ENCODE data around the gene SSH2. TPM values are rescaled to one million over a fixed set of nuclear protein-coding genes. Genes with fewer than 3 reads are reported as not detected.

SSH2 gene
- total RNA-seq, 2 donors from 2014 or later, result 41.4 to 46.8 TPM

- no peaks in the 10 kb centered on the region for H3K36me3 Mint-ChIP-seq (ENCODE audit: insufficient read depth in 2 of 2)
- peaks cover 33% of the 10 kb centered on the region for H3K4me1 Mint-ChIP-seq (ENCODE audit: low read depth)
- DNase-seq (no peak), ATAC-seq (replicated peaks in 1 of 2) (no peak)
- H3K9me3 Mint-ChIP-seq, result no peaks in the 10 kb centered on the region
- no peak overlapping the region for H3K27ac Mint-ChIP-seq
- peaks cover 4% of the 10 kb centered on the region for H3K27me3 Mint-ChIP-seq (ENCODE audit: low read depth)
- H3K4me3 Mint-ChIP-seq, result no peak overlapping the region
Observed at GRCh38 chr17:29612094-29612403, 318.0 kb downstream of the SSH2 start.

GRCh38 chr17:29611351-29612093 lies 318.5 kb downstream of the SSH2 start:
- Mint-ChIP-seq H3K36me3 (ENCODE audit: insufficient read depth in 2 of 2) (no peaks in the 10 kb centered on the region), H3K9me3 (no peaks in the 10 kb centered on the region), H3K4me1 (ENCODE audit: low read depth) (peaks cover 28% of the 10 kb centered on the region), H3K27ac (no peak overlapping the region), H3K4me3 (no peak overlapping the region), H3K27me3 (ENCODE audit: low read depth) (no peaks in the 10 kb centered on the region)
- ATAC-seq (replicated peaks in 1 of 2) (no peak), DNase-seq (no peak)

- no peaks in the 10 kb centered on the region for H3K36me3 Mint-ChIP-seq (ENCODE audit: insufficient read depth in 2 of 2)
- H3K4me3 Mint-ChIP-seq, result no peak overlapping the region
- no peak for DNase-seq
- no peak overlapping the region for H3K27ac Mint-ChIP-seq
- no peaks in the 10 kb centered on the region for H3K27me3 Mint-ChIP-seq (ENCODE audit: low read depth)
- peaks cover 16% of the 10 kb centered on the region for H3K4me1 Mint-ChIP-seq (ENCODE audit: low read depth)
- no peak for ATAC-seq (replicated peaks in 1 of 2)
- no peaks in the 10 kb centered on the region for H3K9me3 Mint-ChIP-seq
Observed at GRCh38 chr17:29610395-29610794, 319.6 kb downstream of the SSH2 start.

GRCh38 chr17:29608986-29609385 lies 321.0 kb downstream of the SSH2 start:
- H3K4me3 Mint-ChIP-seq, result no peak overlapping the region
- H3K4me1 Mint-ChIP-seq (ENCODE audit: low read depth), result peaks cover 4% of the 10 kb centered on the region
- H3K27ac Mint-ChIP-seq, result no peak overlapping the region
- H3K27me3 Mint-ChIP-seq (ENCODE audit: low read depth), result no peaks in the 10 kb centered on the region
- H3K9me3 Mint-ChIP-seq, result no peaks in the 10 kb centered on the region
- DNase-seq (no peak), ATAC-seq (replicated peaks in 1 of 2) (no peak)
- H3K36me3 Mint-ChIP-seq (ENCODE audit: insufficient read depth in 2 of 2), result no peaks in the 10 kb centered on the region

- H3K27ac Mint-ChIP-seq, result no peak overlapping the region
- no peak for ATAC-seq (replicated peaks in 1 of 2)
- no peaks in the 10 kb centered on the region for H3K36me3 Mint-ChIP-seq (ENCODE audit: insufficient read depth in 2 of 2)
- no peaks in the 10 kb centered on the region for H3K27me3 Mint-ChIP-seq (ENCODE audit: low read depth)
- H3K4me3 Mint-ChIP-seq, result no peak overlapping the region
- no peaks in the 10 kb centered on the region for H3K9me3 Mint-ChIP-seq
- no peak for DNase-seq
- H3K4me1 Mint-ChIP-seq (ENCODE audit: low read depth), result no peaks in the 10 kb centered on the region
Observed at GRCh38 chr17:29607557-29608195, 322.4 kb downstream of the SSH2 start.

GRCh38 chr17:29603109-29603674 lies 326.8 kb downstream of the SSH2 start:
- no peak for DNase-seq
- peaks cover 19% of the 10 kb centered on the region for H3K4me1 Mint-ChIP-seq (ENCODE audit: low read depth)

GRCh38 chr17:29597361-29598172 lies 332.5 kb downstream of the SSH2 start:
- H3K27ac Mint-ChIP-seq, result no peak overlapping the region
- H3K9me3 Mint-ChIP-seq, result no peaks in the 10 kb centered on the region
- H3K36me3 Mint-ChIP-seq (ENCODE audit: insufficient read depth in 2 of 2), result no peaks in the 10 kb centered on the region
- H3K27me3 Mint-ChIP-seq (ENCODE audit: low read depth), result no peaks in the 10 kb centered on the region
- peaks cover 34% of the 10 kb centered on the region for H3K4me1 Mint-ChIP-seq (ENCODE audit: low read depth)
- ATAC-seq (replicated peaks in 1 of 2), result no peak
- H3K4me3 Mint-ChIP-seq, result no peak overlapping the region
- DNase-seq, result no peak

More at GRCh38 chr17:29603109-29603674, 326.8 kb downstream of the SSH2 start:
- no peak overlapping the region for H3K27ac Mint-ChIP-seq
- no peak for ATAC-seq (replicated peaks in 1 of 2)
- H3K9me3 Mint-ChIP-seq, result no peaks in the 10 kb centered on the region
- no peaks in the 10 kb centered on the region for H3K36me3 Mint-ChIP-seq (ENCODE audit: insufficient read depth in 2 of 2)
- no peaks in the 10 kb centered on the region for H3K27me3 Mint-ChIP-seq (ENCODE audit: low read depth)
- H3K4me3 Mint-ChIP-seq, result no peak overlapping the region

GRCh38 chr17:29596811-29597210 lies 333.2 kb downstream of the SSH2 start:
- no peak overlapping the region for H3K4me3 Mint-ChIP-seq

GRCh38 chr17:29595943-29596774 lies 333.9 kb downstream of the SSH2 start:
- H3K9me3 Mint-ChIP-seq, result no peaks in the 10 kb centered on the region
- no peaks in the 10 kb centered on the region for H3K36me3 Mint-ChIP-seq (ENCODE audit: insufficient read depth in 2 of 2)
- H3K4me1 Mint-ChIP-seq (ENCODE audit: low read depth), result peaks cover 46% of the 10 kb centered on the region
- H3K27me3 Mint-ChIP-seq (ENCODE audit: low read depth), result no peaks in the 10 kb centered on the region
- no peak overlapping the region for H3K4me3 Mint-ChIP-seq
- DNase-seq (no peak), ATAC-seq (replicated peaks in 1 of 2) (no peak)
- H3K27ac Mint-ChIP-seq, result no peak overlapping the region

More at GRCh38 chr17:29596811-29597210, 333.2 kb downstream of the SSH2 start:
- Mint-ChIP-seq H3K27me3 (ENCODE audit: low read depth) (no peaks in the 10 kb centered on the region), H3K36me3 (ENCODE audit: insufficient read depth in 2 of 2) (no peaks in the 10 kb centered on the region), H3K27ac (no peak overlapping the region), H3K4me1 (ENCODE audit: low read depth) (peaks cover 42% of the 10 kb centered on the region), H3K9me3 (no peaks in the 10 kb centered on the region)
- DNase-seq (no peak), ATAC-seq (replicated peaks in 1 of 2) (no peak)

- ATAC-seq (replicated peaks in 1 of 2) (no peak), DNase-seq (no peak)
- H3K4me3 Mint-ChIP-seq, result peak overlapping the region in 1 of 2 donors; percentile 4
- H3K4me1 Mint-ChIP-seq (ENCODE audit: low read depth), result peaks cover 46% of the 10 kb centered on the region
- no peaks in the 10 kb centered on the region for H3K27me3 Mint-ChIP-seq (ENCODE audit: low read depth)
- no peaks in the 10 kb centered on the region for H3K36me3 Mint-ChIP-seq (ENCODE audit: insufficient read depth in 2 of 2)
- H3K9me3 Mint-ChIP-seq, result no peaks in the 10 kb centered on the region
- no peak overlapping the region for H3K27ac Mint-ChIP-seq
Observed at GRCh38 chr17:29595107-29595942, 334.7 kb downstream of the SSH2 start.

- peaks cover 52% of the 10 kb centered on the region for H3K4me1 Mint-ChIP-seq (ENCODE audit: low read depth)
- no peaks in the 10 kb centered on the region for H3K9me3 Mint-ChIP-seq
- H3K4me3 Mint-ChIP-seq, result peak overlapping the region; percentile 79 to 85
- DNase-seq, result no peak
- no peak for ATAC-seq (replicated peaks in 1 of 2)
- H3K27me3 Mint-ChIP-seq (ENCODE audit: low read depth), result no peaks in the 10 kb centered on the region
- no peaks in the 10 kb centered on the region for H3K36me3 Mint-ChIP-seq (ENCODE audit: insufficient read depth in 2 of 2)
- H3K27ac Mint-ChIP-seq, result no peak overlapping the region
Observed at GRCh38 chr17:29594519-29595090, 335.4 kb downstream of the SSH2 start.

All from activated T-cell treated with anti-CD3 and anti-CD28 coated beads, Interleukin-2, amount 50 U/mL, for 72 hours (primary cell).